HG03097 (cell line): Measurements from ENCODE around the gene MLLT3.
A peak's percentile ranks its signal among the peaks of the same experiment; 100 is the strongest.

Experiments used
- ATAC-seq: cut with Tn5 transposase; IDR thresholded peaks from one replicate; pipeline ENCODE4 v1.9.1; 2021; ENCODE audit not compliant: unreplicated experiment, low FRiP score

The MLLT3 gene

DNA sequence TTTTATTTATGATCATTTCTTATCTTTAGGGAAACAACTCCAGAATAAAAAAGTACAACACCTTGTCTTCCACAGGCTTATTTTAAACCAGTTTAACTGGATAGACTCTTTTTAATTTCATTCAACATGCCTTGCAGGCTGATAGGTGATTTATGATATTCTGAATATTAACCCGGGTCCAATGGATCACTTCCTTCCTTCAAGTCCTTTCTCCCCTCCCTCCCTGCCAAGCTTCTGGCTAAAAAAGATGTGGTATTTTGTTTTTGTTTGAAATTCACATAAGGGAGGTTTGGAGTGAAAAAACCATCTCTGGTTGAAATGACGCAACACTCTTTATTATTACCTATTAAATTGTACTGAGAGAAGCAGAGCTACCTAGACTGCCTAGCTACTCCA, 265.3 kb downstream of the MLLT3 start:
- ATAC-seq, result no peak

DNA sequence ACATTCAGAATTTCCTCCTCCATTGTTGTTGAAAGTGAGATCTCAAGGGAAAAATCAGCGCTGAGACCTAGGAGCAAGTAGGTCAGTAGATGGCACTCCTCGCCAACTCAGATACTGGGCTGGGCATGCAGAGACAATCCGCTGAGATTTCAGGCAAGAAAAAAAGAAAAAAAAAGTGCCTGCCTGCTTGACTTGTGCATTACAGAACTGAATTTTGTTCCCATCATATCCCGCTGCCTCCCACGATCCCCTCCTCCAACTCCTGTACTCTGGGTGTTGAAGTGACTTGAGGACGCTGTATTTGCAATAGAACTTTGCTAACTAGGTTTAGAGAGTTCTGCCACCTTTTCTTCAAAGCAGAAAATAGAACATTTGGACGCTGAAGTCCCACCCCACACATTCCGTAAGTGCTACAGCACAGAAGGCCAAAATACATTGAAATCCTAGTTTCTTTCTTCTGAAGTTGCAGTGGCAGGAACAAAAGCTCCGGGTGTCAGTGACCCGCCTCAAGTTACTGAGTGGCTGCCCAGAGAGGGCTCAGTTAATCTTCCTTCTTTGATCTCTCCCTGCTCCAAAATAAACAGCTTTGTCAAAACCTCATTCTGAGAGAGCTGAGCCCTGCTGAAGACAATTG, 265.8 kb downstream of the MLLT3 start:
- no peak for ATAC-seq

DNA sequence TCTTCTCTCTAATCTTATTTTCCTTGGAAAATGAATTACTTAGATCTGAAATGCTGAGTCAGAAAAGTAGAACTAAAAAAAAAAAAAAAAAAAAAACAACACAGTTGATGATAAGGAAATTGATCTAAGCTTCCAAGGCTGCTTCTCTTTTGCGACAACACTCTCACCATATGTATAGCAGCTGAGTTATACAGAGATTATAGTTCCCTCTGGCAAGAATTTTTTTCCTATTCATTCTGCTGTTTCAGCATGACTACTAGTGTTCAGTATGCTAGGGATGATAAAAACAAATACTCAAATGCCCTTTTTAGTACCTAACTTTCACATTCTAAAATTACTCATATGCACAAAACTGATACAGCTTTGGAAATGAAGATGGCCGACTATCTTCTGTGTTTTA, 267.3 kb downstream of the MLLT3 start:
- no peak for ATAC-seq

DNA sequence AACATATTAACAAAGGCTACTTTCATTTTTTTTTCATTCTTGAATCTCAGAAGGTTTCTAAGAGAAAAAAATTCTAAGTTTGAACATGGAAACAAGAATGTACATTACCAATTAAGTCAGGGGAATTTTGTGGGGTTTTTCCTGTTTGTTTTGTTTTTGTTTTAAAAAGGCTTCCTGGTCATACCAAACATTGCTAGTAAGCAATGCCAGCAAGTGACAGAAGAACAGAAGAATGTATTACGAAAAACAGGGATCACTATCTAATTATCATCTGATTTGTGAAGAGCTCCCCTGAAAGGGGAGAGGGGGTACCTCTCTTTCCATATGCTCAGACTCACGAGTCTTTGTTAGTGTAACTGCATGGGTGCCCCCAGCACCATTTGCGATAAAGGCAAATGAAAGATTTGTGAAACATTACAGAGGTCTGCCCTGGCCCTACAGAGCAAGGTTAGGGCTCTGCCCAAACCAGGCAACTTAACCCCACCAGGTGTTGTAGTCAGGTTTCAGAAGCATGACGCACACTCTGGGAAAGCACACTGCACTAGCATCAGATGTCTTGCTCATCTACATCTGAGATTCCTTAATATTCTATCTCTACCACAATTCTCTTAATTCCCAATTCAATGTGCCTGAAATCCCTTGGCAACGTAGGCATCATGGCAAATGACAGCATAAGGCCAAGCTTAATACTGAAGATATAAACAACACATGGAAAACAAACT, 268.2 kb downstream of the MLLT3 start:
- no peak for ATAC-seq

DNA sequence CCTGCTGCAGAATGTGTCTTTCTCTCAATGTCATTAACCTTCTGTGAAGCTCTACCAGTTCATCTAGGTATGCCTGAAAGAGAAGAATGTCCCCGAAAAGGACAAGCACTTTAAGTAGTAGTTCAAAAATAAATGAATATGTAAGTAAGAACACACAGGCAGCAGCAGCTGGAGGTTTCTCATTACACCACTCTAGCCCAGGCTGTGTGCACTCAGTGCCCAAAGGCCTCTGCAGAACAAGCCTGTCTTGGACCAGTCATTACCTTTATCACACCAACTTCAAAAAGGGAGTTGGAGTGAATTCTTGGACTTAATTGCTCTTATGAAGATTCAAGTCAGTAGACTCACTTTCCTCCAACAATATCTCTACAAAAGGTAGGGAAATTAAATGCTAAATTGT, 268.8 kb downstream of the MLLT3 start:
- ATAC-seq, result no peak

DNA sequence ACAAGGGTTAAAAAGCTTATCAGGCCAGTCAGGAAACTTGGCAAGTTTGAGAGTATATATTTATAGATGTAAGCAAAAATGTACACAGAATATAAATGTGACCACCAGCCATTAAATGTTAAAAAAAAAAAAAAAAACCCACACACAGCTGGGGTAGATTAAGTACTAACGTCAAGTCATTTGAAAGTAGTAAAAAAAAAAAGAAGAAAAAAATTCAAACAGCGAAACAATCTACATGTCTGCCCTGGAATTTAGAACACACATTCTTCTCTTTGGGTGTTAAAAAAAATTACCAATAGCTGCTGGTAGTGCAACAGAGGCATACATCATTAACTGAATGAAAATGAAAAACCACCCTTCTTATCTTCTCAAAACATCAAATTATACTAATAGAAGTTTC, 269.7 kb downstream of the MLLT3 start:
- no peak for ATAC-seq

DNA sequence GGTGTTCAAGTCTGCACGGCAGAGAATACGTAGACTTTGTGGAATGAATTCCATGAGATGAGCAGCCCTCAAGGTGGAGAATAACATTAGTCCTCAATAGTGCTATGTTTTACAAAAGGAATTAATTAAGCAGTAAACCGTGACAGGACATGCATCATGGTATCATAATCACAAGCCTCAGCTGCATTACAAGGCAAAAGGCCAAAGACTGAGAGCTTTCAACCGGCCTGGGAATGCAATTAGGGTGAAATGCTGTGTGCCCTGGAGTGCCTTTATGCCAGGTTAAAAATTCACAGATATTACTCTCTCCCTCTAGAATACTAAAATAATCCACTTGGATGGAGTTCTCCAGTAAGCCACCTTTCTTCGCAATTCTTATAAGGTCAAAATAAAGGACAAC, 270.6 kb downstream of the MLLT3 start:
- ATAC-seq, result no peak

DNA sequence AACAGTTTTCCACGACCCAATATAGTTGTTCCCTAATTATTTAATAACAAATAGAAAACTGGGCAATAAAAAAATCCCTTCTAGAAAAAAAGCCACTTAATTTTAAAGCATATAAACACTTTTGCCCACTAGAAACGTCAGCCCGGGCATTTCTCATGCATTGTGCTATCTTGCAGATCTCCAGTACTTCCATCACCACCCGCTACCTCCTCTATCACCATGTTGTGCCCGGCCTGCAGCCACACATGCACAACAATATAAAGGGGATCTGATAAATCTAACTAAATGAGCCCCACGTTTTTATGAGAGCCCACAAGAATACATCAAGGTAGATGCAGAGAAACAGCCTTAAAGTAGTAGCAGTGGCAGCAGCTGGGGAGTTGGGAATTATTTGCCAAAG, 272.7 kb downstream of the MLLT3 start:
- no peak for ATAC-seq

DNA sequence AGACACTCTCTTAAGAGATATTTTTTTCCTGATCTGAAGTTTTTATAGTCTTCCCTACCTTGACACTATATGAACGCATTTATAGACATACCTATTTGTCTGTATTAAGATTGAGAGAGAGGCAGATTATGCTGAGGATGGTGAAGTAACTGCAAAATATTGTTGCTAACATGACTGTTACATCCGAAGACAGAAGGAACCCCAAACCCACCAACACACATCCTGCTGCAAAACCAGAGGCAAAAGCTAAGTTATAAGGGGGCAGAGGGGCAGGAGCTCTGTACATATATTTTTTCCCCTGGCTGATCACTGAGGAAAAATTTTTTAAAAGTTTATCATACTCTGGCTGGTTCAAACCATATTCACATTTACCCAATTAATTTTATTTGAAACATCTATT, 279.0 kb downstream of the MLLT3 start:
- no peak for ATAC-seq

DNA sequence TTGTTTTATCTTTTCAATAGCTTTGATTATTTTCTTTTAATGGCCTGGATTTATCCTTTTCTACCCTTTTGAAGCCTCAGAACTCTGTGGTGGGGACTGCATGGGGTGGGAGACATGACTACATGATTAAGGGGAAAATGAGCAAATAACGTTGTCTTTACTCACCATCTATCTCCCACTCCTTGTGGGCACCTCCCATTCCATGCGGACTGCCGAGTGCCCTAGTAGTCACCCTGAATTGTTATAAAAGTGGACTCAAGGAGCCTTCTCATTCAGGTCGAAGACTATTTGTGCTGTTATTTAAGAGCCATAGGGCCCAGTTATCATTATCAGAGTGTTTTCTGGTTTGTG, 281.8 kb downstream of the MLLT3 start:
- no peak for ATAC-seq

DNA sequence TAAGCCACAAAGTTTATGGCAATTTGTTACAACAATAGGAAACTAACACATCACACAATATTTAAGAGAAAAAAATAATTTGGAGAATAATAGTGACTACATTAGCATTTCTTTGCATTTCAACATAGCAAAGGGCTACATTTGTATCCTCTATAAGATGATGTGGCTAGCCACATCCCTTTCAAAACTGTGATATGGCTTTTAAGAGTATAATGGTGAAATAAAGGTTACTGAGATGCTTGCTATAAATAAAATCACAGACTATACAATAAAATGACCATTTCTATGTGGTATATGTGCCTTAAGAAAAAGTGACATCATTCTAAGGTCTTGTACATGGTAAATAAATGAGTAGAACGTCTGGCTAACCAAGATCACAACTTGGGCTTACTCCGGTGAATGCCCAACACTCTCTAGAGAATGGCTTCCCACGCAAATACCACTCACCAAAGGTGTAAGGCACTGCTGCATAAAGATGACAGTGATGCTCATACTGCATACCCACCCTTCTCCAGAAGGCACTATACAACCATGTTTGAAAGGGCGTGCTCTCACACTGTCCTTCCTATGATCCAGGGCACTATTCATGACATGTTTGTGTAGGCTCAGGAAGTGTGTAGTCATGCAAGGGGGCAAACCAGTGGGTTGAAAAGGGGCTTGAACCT, 286.5 kb downstream of the MLLT3 start:
- no peak for ATAC-seq

DNA sequence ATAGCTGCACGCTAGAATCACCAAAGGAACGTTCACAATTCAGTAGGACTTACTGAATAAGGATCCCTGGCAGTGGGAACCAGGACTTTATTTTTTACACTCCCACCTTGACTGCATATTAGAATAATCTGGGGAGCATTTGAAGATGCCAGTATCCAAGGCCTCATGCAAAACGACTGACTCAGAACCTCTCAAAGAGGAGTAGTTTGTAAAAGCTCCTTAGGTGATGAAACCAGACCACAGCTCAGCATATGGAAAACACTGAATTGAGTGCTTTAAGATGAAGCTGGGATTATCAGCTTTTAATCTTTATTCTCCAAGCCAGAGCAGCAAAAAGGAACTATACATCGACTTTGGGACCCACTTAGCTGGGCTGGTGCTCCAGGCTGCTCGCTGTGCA, 288.3 kb downstream of the MLLT3 start:
- no peak for ATAC-seq

DNA sequence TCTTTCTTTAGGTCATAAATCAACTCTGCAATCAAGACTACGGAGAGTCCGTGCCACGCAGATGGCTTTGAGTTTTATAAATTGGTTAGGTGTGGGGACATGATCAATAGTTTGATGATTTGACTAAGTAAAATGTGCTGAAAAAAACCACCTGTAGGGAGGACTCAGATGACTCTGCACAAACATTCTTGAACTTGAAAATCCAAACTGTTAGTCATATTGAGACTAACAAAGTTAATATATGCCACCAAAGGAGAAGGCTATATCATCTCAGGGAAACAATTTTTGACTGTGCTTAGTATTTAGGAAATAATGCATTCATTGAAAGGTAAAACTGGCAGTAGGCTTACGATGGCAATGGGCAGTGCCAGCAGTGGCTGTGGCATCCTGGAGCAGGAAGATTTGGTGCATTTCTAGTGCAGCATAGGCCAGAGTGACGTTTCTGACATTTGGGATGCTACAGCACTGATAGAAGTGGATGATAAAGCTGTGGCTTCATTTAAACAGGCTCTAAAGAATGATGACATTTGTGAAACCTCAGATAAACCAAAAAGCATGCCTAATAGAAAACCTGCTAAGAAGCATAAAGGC, 291.1 kb downstream of the MLLT3 start:
- peak; percentile 70 for ATAC-seq

DNA sequence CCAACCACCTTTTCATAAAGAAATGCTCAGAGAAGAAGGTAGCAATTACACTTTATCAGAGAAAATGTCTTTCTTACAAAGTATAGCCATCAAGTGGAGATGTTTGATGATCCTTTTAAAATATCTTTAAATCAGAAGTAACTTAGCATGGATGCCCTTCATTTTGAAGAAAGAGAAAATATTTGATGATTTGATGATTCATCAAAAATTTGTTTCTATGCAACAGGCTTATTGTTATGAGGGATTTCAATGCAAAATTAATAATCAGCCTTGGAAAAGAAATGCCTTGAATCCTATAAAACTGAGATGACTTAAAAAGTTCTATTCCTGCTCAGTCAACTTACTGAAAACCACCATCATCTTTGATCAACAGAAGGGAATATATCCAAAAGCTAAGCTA, 291.6 kb downstream of the MLLT3 start:
- ATAC-seq, result no peak

DNA sequence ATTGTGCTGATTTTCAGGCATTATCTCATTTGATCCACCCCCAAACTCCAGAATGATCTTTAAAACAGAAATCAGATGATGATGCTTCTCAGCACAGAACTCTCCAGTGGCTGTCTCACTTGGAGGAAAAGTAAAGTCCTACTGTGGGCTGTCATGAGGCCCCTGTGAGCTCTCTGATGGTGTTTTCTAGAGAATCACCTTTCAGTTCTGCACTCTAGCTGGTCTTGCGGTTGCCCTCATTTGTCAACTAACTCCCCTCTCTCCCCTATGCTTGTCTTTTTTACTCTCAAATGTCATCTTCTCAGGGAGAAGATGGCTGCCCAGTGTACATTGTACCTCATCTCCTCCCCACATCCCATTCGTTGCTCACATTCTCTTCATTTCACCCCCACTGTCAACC, 295.8 kb downstream of the MLLT3 start:
- ATAC-seq, result no peak

DNA sequence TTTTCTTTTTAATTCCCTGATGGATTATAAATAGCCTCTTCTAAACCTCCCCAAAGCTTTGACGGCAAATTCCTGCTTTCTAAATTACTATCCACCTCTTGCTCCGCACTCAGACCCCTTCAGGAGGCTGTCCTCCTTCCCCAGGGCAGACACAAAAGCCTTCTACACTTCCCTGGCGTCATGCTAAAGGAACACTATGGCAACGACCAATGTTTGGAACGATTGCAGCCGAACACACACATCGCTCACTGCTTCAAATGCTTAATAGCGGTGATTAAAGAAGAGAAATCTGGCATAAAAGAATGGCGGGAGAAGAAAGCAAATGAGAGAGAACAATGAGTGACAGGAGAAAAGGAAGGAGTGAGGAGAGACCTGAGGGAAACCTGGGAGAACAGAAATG, 297.3 kb downstream of the MLLT3 start:
- no peak for ATAC-seq

DNA sequence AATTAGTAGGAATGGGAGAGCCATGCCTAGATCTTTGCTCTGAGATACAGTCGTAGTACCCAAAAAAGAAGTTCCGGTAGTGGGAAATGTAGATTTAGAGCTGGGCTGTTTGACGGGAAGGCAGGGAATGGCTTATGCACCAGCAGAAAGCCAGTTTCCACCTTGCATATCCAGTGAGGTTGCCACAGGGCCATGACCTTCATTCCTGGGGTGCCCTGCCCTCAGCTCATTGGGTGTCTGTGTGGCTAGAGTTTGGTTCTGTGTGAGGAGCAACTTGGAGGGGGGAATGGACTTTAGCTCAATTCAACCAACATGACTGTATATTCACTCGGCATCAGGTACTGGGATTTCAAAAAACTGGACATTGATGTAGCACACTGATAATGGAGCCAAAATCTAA, 300.1 kb downstream of the MLLT3 start:
- ATAC-seq, result no peak

DNA sequence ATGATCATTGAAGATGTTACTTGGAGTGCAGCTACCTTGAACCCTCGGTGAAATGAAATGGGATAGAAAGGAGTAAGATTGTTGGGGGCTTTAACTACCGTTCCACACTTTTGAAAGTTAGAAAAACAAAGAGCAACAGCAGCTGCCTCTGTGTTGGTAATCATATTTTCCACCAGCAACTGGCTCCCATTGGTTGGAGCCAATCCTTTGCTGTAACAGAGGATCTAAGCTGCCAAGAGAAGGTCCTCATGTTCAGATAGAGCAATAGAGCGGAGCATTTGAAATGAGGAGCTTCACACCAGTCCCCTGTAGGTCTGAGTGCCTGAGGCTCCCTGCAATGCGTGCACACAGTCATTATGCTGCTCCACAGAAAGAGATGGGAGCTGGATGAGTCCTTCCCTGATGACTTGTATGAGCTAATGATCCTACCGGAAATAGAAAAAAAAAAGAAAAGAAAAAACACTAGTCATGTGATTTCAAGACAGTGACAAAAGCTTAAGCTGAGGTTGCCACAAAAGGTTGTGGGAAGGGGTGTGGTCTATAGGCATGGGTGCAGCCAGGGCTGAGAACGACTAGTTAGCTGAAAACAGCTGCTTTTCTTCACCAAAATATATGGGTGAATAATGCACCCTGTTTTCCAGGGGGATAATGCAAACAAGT, 300.7 kb downstream of the MLLT3 start:
- no peak for ATAC-seq

DNA sequence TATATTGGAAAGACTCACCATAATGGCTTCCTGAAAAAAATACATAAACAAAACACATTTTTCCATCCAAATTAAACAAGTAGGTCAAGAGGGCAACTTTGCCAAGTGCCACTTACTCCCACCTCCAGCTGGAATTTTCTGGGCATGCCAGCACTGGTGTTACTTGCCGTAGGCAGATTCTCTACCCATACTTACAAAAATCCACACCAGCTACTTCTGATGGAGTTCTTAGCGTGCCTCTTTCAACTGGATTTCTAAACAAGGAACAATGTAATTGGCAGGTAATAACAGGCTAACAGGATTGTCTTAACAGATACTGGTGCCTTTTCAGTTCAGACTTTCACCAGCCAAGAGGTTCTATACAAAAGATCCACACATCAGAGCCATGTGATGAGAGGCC, 301.4 kb downstream of the MLLT3 start:
- no peak for ATAC-seq

DNA sequence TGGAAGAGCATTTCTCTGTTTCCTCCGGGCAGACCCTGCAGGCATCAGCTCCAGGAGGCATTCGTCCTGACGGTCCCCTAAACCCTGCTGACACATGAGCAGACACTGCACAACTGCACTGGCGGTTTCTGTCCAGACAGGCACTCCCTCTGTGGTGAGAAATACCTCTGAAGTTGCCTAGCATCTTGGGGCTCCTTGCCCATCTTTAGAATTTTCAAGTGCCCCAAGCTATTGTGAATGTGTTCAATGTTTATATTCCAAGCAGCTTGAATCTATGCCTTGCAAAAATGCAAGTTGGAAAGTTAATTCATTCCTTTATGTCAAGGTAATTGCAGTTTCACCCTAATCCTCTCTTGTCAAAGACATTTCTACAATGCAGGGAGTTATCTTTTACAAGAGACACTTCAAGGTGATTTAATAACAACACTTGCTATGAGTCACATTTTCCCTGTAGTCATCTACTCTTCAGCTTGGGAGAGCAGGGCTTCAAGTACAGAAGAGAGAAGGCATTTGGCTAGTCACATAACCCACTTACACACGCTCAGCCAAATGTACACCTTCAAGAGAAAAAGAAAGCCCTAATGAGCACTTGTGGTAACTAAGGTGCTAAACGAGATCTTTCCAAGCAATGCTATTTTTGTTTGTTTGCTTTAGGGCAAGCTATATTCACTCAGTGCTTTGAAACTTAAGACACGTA, 302.5 kb downstream of the MLLT3 start:
- ATAC-seq, result no peak

DNA sequence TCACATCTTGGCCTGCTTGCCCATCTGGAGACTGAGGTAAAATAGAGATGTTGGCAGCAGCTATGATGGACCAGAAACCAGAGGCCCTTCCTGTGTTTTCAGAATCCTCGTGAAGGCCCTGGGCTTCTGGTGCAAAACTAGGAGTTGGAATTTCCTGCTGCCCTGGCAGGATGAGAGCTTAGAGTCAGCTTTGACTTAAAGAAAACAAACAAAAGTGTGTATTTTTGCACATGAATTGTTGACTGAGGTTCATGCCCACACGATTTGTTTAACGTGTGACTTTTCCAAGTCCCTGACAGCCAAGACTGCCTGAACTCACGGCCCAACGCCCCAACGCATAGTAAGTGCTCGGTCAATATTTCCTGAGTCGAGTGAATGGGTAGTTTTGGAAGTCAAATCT, 303.1 kb downstream of the MLLT3 start:
- no peak for ATAC-seq
